ENCODE data around the gene SLC45A2. TPM values are rescaled to one million over a fixed set of nuclear protein-coding genes. Genes with fewer than 3 reads are reported as not detected.

Gene SLC45A2
- total RNA-seq, 1 experiment from 2014 or later = 0.17 TPM

GRCh38 chr5:34008802-34009201, 24.3 kb upstream of the SLC45A2 start:
- DNase-seq (ENCODE audit: low spot score) = no peak
- in situ Hi-C loops (cut with HindIII; ENCODE audit: low sequenced_read_pairs) = no loop called here

DNA sequence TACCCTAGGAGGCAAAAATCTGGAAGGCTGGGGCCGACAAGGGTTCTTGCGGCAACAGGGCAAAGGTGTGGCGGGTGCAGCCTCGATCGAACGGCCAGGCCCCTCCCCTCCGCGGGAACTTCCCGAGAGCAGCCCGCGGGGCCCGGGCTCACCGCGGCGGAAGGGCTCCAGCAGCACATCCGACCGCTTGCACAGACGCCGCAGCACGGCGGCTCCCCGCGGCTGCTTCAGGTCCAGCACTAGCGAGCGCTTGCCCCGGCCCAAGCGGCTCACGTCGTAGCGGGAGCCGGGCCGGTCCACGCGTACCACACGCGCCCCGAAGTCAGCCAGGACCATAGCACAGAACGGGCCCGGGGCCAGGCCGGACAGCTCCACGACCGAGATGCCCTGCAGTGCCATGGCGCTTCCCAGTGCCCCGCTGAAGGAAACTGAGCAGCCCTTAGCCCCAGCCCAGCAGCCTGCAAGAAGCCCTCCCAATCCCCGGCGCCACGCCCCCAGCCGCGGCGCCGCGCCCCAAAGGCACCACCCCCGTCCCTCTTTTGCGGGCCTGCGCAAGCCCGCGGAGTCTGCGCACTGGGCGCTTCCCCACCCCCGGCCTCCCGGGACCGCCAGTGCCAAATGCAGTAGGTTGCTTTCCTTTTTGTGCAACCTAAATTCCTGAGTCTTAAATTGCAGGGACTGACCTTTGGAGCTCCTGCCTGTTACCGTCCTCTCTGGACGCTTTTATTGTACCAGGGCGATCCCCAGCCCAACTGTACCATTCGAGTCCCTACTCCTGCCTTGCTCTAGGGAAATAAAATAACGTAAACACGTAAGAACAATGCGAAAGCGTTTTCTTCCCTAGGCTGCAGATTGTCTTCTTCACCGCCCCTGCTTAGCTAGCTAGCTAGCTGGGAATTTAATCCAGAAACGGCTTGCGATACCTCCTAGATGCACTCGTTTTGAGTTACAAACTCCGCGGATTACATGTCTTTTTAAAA, 23.4 kb upstream of the SLC45A2 start, which contains the start of gene AMACR:
Gene AMACR (minus strand): TSS at position 430 of the 980 bp plus-strand sequence. CDS start 31 bp downstream, at position 399.
- in situ Hi-C loops (cut with HindIII; ENCODE audit: low sequenced_read_pairs) = no loop called here
- DNase-seq (ENCODE audit: low spot score) = peak; percentile 95

- peak; percentile 62 for DNase-seq (ENCODE audit: low spot score)
- in situ Hi-C loops (cut with HindIII; ENCODE audit: low sequenced_read_pairs) = no loop called here
These were observed 22.7 kb upstream of the SLC45A2 start for GRCh38 chr5:34007201-34007620.

GRCh38 chr5:34005681-34006080, 21.2 kb upstream of the SLC45A2 start:
- DNase-seq (ENCODE audit: low spot score) = no peak
- in situ Hi-C loops (cut with HindIII; ENCODE audit: low sequenced_read_pairs) = no loop called here

- in situ Hi-C loops (cut with HindIII; ENCODE audit: low sequenced_read_pairs) = no loop called here
These were observed 20.7 kb upstream of the SLC45A2 start for GRCh38 chr5:34005211-34005610.

GRCh38 chr5:34003941-34004340, 19.4 kb upstream of the SLC45A2 start:
- in situ Hi-C loops (cut with HindIII; ENCODE audit: low sequenced_read_pairs) = no loop called here
- DNase-seq (ENCODE audit: low spot score) = no peak

More at GRCh38 chr5:34005211-34005610, 20.7 kb upstream of the SLC45A2 start:
- DNase-seq (ENCODE audit: low spot score) = no peak

DNA sequence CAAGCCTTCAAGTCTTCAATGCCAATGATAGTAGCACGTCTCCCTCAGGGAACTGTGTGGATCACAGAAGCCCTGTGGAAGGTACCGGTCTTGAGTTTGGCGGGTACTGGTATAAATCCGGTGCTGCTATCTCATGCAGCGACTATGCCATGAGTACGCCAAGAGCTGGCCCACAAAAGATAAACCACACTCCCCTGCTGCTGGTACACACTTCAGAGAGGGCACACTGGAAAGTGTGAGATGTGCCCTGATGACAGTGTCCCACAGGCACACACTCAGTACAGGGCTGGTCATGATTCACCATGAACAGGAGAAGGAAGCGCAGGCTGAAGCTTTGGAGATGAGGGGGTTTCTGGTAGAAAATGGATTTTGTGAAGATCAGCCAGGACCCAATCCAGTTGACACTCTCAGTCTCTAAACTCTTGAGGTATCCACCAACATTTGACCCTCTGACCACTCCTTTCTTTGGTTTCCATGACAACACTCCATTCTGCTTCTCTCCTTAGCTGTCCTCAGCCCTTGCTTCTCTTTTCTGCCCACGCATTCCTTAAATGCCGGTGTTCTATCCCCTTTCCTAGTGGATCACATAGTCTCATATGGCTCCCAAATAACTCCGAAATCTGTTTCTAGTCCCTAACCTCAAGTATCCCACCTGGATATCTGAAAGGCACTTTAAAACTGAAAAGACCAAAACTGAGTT, 18.3 kb upstream of the SLC45A2 start:
- in situ Hi-C loops (cut with HindIII; ENCODE audit: low sequenced_read_pairs) = no loop called here
- no peak for DNase-seq (ENCODE audit: low spot score)

GRCh38 chr5:34001241-34001841, 16.8 kb upstream of the SLC45A2 start:
- in situ Hi-C loops (cut with HindIII; ENCODE audit: low sequenced_read_pairs) = no loop called here
- no peak for DNase-seq (ENCODE audit: low spot score)

- DNase-seq (ENCODE audit: low spot score) = no peak
- in situ Hi-C loops (cut with HindIII; ENCODE audit: low sequenced_read_pairs) = no loop called here
These were observed 15.5 kb upstream of the SLC45A2 start for GRCh38 chr5:33999978-34000377.

DNA sequence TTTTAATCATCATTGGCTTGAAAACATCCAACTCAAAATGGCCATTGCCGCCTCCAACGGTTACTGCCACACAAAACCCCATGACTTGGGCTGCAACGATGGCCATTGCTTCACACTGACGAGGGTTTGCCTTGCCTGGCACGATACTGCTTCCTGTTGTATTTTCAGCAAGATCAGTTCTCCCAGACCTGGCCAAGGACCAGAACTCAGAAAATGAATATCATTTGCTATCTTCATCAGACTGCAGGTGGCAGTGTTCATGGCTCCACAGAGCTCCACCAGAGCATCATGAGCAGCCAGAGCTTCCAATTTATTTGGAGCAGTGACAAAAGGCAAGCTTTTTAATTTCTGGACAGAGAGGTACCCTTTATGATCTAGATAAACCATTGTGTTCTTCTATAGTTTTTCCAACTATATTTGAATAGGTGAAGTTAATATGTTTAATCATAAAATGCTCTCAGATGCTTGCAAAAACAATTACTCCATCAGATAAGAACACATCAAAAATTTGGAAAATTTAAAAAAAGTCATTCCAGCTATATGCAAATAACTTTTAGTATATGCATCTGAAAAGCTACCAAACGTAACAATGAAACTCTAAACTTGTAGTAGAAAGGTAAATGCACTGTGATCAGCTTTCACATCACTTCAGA, 13.0 kb upstream of the SLC45A2 start:
- DNase-seq (ENCODE audit: low spot score) = peak; percentile 93
- in situ Hi-C loops (cut with HindIII; ENCODE audit: low sequenced_read_pairs) = no loop called here

DNA sequence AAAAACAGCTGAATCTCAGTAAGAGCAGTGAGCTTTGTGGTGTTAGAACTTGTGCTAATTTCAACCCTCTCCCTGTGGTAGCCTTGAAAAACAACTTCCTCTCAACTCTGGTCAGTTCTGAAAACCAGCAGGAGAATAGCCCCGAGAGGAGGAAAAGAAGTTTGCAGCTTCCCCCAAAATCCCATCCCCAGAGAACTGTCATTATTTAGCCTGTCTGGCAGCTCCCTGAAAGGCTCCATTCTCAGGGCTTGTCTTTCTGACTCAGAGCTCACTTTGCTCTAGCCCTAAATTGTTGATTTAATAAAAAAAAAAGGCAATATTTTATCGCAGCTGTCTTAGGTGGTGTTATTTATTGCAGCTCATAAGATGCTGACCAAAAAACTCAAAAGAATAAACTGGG, 11.4 kb upstream of the SLC45A2 start:
- in situ Hi-C loops (cut with HindIII; ENCODE audit: low sequenced_read_pairs) = no loop called here
- no peak for DNase-seq (ENCODE audit: low spot score)

- in situ Hi-C loops (cut with HindIII; ENCODE audit: low sequenced_read_pairs) = no loop called here
- DNase-seq (ENCODE audit: low spot score) = no peak
These were observed 10.4 kb upstream of the SLC45A2 start for GRCh38 chr5:33994845-33995244.

GRCh38 chr5:33992864-33993263, 8.4 kb upstream of the SLC45A2 start:
- no peak for DNase-seq (ENCODE audit: low spot score)
- in situ Hi-C loops (cut with HindIII; ENCODE audit: low sequenced_read_pairs) = no loop called here

DNA sequence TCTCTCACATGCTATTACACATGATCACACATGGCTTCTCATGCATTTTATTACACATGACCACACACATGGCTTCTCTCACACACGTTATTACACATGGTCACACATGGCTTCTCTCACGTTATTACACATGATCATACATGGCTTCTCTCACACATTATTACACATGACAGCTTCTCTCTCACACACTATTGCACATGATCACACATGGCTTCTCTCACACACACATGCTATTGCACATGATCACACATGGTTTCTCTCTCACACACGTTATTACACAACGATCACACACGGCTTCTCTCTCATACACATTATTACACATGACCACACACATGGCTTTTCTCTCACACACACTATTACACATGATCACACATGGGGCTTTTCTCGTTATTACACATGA, 954 bp upstream of the SLC45A2 start:
- no peak for DNase-seq (ENCODE audit: low spot score)
- in situ Hi-C loops (cut with HindIII; ENCODE audit: low sequenced_read_pairs) = no loop called here

DNA sequence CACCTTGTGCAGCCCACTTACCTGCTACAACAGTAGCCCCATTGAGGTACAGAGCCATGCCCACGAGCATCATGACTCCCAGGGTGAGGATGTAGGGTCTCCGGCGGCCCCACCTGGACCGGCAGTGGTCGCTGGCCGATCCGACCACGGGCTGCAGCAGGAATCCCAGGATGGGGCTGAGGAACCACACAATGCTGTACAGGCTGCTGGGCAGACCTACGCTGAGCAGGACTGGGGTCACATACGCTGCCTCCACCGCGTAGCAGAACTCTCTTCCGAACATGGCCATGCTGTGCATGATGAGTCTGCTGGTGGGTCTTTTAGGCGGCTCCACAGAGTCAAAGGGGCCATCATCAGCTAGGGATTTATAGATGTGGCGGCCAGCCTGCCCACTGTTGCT, 315 bp downstream of the SLC45A2 start:
- no peak for DNase-seq (ENCODE audit: low spot score)

GRCh38 chr5:33981408-33982162, 2.9 kb downstream of the SLC45A2 start:
- in situ Hi-C loops (cut with HindIII; ENCODE audit: low sequenced_read_pairs) = no loop called here
- DNase-seq (ENCODE audit: low spot score) = no peak

More for the DNA sequence above, 315 bp downstream of the SLC45A2 start:
- in situ Hi-C loops (cut with HindIII; ENCODE audit: low sequenced_read_pairs) = no loop called here

DNA sequence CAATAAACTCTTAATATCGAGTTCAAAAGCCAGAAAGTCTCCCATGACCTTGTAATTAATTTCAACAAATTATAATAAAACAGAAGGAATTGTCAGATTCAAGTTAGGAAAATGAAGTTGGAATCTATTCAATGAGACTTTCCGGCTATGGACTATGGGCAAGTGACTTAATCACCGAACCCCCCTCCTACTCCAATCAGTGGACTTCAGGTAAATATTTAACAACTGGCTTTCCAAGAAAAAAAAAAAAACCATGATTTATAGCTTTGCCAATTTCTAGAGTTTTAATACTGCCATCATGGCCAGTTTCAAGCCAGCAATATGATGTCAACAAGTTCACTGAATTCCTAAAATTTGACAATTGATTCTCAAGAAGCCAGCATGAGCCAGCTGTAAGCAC, 4.5 kb downstream of the SLC45A2 start:
- DNase-seq (ENCODE audit: low spot score) = no peak
- in situ Hi-C loops (cut with HindIII; ENCODE audit: low sequenced_read_pairs) = no loop called here

DNA sequence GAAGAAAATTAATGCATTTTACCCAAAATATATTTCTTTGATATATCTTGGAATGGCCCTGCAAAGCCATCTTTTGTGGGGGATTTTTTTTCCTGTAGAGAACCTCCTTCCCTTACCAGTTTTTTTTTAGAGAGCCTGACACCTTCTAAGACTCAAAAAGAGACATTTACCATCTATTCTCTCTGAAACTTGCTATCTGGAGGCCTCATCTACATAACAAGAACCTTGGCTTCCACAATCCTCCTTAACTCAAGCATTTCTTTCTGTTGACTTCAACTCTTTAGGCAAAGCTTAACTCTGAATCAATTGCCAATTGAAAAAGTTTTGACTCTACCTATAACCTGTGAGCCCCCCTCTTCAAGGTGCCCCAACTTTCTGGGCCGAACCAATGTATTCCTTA, 6.2 kb downstream of the SLC45A2 start:
- in situ Hi-C loops (cut with HindIII; ENCODE audit: low sequenced_read_pairs) = no loop called here
- no peak for DNase-seq (ENCODE audit: low spot score)

DNA sequence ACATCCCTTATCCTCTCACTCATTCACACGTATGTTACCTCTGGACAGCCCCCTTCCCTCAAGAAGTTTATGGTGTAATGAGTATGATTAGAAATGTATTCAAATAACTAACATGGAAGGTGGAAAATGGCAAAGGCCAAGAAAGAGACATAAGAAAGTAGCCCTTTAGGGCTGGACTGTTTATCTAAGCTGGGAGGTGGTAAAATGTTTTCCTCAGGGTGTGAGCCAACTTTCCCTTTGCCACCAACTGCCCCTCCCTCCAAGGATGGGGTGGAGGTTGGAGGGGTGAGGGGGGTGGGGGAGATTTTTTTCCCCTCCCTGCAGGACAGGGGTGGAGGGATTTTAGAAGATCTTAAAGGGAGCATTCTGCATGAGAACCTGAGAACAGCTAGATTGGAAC, 8.2 kb downstream of the SLC45A2 start:
- in situ Hi-C loops (cut with HindIII; ENCODE audit: low sequenced_read_pairs) = no loop called here
- DNase-seq (ENCODE audit: low spot score) = no peak

Measured in G401 (cell line).